GM23338 (cell line): Measurements from ENCODE around the gene SEPTIN8. TPM values are rescaled to one million over a fixed set of nuclear protein-coding genes. Genes with fewer than 3 reads are reported as not detected.

Experiments used
- ATAC-seq: fragments of 200-7000 bp; cut with Tn5 transposase; 3 replicates; pipeline ENCODE4 v1.9.1; 2020
- DNase-seq: peaks from one replicate; pipeline ENCODE4 v3.0.0-alpha.2; 2015; ENCODE audit warnings: low spot score
- H2AFZ ChIP-seq: fragments of 200-600 bp; sonication (generic); 2 replicates; pipeline ENCODE4 v1.8.0; 2016; ENCODE audit warnings: antibody characterized with exemption, mild to moderate bottlenecking, moderate library complexity
- H3F3A ChIP-seq: fragments of 200-600 bp; sonication (generic); replicated peaks from 2 replicates; pipeline ENCODE4 v1.8.0; 2017; ENCODE audit warnings: antibody characterized with exemption, mixed run types, low read depth
- H3K27ac ChIP-seq: fragments of 200-600 bp; sonication (generic); 2 replicates; pipeline ENCODE4 v1.6.1; 2016; ENCODE audit warnings: low read depth
- H3K27me3 ChIP-seq: fragments of 200-600 bp; sonication (generic); 2 replicates; pipeline ENCODE4 v1.8.0; 2016; ENCODE audit warnings: mild to moderate bottlenecking, mixed run types, moderate library complexity; ENCODE audit not compliant: insufficient read depth
- H3K36me3 ChIP-seq: fragments of 200-600 bp; sonication (generic); 2 replicates; pipeline ENCODE4 v1.8.0; 2016; ENCODE audit warnings: mild to moderate bottlenecking; ENCODE audit not compliant: insufficient read depth
- H3K4me1 ChIP-seq: fragments of 200-600 bp; sonication (generic); 2 replicates; pipeline ENCODE4 v1.8.0; 2016; ENCODE audit warnings: mild to moderate bottlenecking, moderate library complexity; ENCODE audit not compliant: insufficient read depth
- H3K4me2 ChIP-seq: fragments of 200-600 bp; sonication (generic); 2 replicates; pipeline ENCODE4 v1.7.1; 2017; ENCODE audit warnings: mixed run types
- H3K4me3 ChIP-seq: fragments of 200-600 bp; sonication (generic); 2 replicates; pipeline ENCODE4 v1.6.1; 2016; ENCODE audit warnings: mixed run types
- H3K79me2 ChIP-seq: fragments of 200-600 bp; sonication (generic); replicated peaks from 2 replicates; pipeline ENCODE4 v1.8.0; 2017; ENCODE audit warnings: mild to moderate bottlenecking; ENCODE audit not compliant: insufficient read depth
- H3K9me2 ChIP-seq: fragments of 200-600 bp; sonication (generic); 2 replicates; pipeline ENCODE4 v1.8.0; 2017; ENCODE audit not compliant: insufficient read depth
- H4K20me1 ChIP-seq: fragments of 200-600 bp; sonication (generic); replicated peaks from 2 replicates; pipeline ENCODE4 v1.8.0; 2017; ENCODE audit warnings: mild to moderate bottlenecking; ENCODE audit not compliant: insufficient read depth
- H3K27ac Mint-ChIP-seq: 2 replicates; pipeline ENCODE4 v1.8.0; 2020; ENCODE audit warnings: inconsistent platforms, mild to moderate bottlenecking, moderate library complexity, mixed read lengths
- H3K27me3 Mint-ChIP-seq: 3 replicates; pipeline ENCODE4 v1.8.0; 2022; ENCODE audit warnings: low read depth, mild to moderate bottlenecking, moderate library complexity, mixed read lengths, inconsistent platforms; ENCODE audit not compliant: insufficient read depth, poor library complexity
- H3K36me3 Mint-ChIP-seq: 3 replicates; pipeline ENCODE4 v1.8.0; 2021; ENCODE audit warnings: low read depth, mild to moderate bottlenecking, inconsistent platforms, moderate library complexity, mixed read lengths
- H3K4me1 Mint-ChIP-seq: 3 replicates; pipeline ENCODE4 v1.8.0; 2020; ENCODE audit warnings: mild to moderate bottlenecking, inconsistent platforms, mixed read lengths
- H3K4me3 Mint-ChIP-seq: 3 replicates; pipeline ENCODE4 v1.8.0; 2021; ENCODE audit warnings: moderate library complexity, mild to moderate bottlenecking, inconsistent platforms, mixed read lengths
- H3K9me3 Mint-ChIP-seq: 3 replicates; pipeline ENCODE4 v1.8.0; 2020; ENCODE audit warnings: moderate library complexity, mild to moderate bottlenecking, inconsistent platforms, mixed read lengths
- CREB1 ChIP-seq: fragments of 250-450 bp; sonication (Bioruptor Pico); IDR thresholded peaks from 2 replicates; pipeline ENCODE4 v1.5.0; 2020; ENCODE audit warnings: low read depth, mild to moderate bottlenecking, moderate library complexity
- CTCF ChIP-seq, 2 experiments: fragments of 200-600 bp in 1 of 2; sonication (generic) in 1 of 2; conservative IDR thresholded peaks; 2 replicates each; pipeline versions ENCODE4 v1.5.1 to v1.6.1; 2016 to 2017; ENCODE audit warnings: antibody characterized with exemption in 2 of 2, low read depth in 2 of 2, mild to moderate bottlenecking in 2 of 2, moderate library complexity in 1 of 2
- ETS1 ChIP-seq: IDR thresholded peaks from 2 replicates; pipeline ENCODE4 v1.6.1; 2016; ENCODE audit warnings: antibody characterized with exemption
- EZH2 ChIP-seq: fragments of 200-600 bp; sonication (generic); IDR thresholded peaks from one replicate; pipeline ENCODE4 v1.8.0; 2017; ENCODE audit warnings: antibody characterized with exemption, mild to moderate bottlenecking, low read depth; ENCODE audit not compliant: unreplicated experiment
- JUNB ChIP-seq: IDR thresholded peaks from one replicate; pipeline ENCODE4 v1.6.1; 2016; ENCODE audit warnings: antibody characterized with exemption; ENCODE audit not compliant: unreplicated experiment
- NANOG ChIP-seq: IDR thresholded peaks from 2 replicates; pipeline ENCODE4 v1.6.1; 2016; ENCODE audit warnings: antibody characterized with exemption, borderline replicate concordance
- POLR2AphosphoS5 ChIP-seq: IDR thresholded peaks from 2 replicates; pipeline ENCODE4 v1.6.1; 2016; ENCODE audit warnings: antibody characterized with exemption, low read depth
- REST ChIP-seq: IDR thresholded peaks from one replicate; pipeline ENCODE4 v1.6.1; 2018; ENCODE audit warnings: antibody characterized with exemption; ENCODE audit not compliant: unreplicated experiment
- STAT1 ChIP-seq: IDR thresholded peaks from one replicate; pipeline ENCODE4 v1.6.1; 2016; ENCODE audit warnings: antibody characterized with exemption; ENCODE audit not compliant: unreplicated experiment
- ZNF114 ChIP-seq: fragments of 250-450 bp; sonication (Bioruptor Pico); IDR thresholded peaks from 2 replicates; pipeline ENCODE4 v1.5.0; 2020; ENCODE audit warnings: mild to moderate bottlenecking, moderate library complexity
- ZNF331 ChIP-seq: fragments of 250-450 bp; sonication (Bioruptor Pico); IDR thresholded peaks from 2 replicates; pipeline ENCODE4 v1.5.0; 2020; ENCODE audit warnings: low read depth, mild to moderate bottlenecking, moderate library complexity
- ZNF462 ChIP-seq: fragments of 250-450 bp; sonication (Bioruptor Pico); IDR thresholded peaks from 2 replicates; pipeline ENCODE4 v1.5.0; 2020; ENCODE audit warnings: mild to moderate bottlenecking, moderate library complexity
- polyA plus RNA-seq: library from polyadenylated mRNA; unstranded; fragments of >200 nt; fragmentation: Nextera tagmentation; extraction: Ambion mirVana; gene quantifications from 2 replicates; pipeline ENCODE4 v1.2.1, GENCODE V29; 2016
- total RNA-seq: library from RNA; depleted of rRNA; stranded (reverse); fragments of >200 nt; shearing (Covaris generic); gene quantifications from 2 replicates; pipeline ENCODE4 v1.2.3, GENCODE V29; 2014

SEPTIN8 gene
- total and polyA plus RNA-seq, 2 experiments from 2014 or later = 8.8 to 45.0 TPM

- TF ChIP-seq REST (no peak), POLR2AphosphoS5 (no peak), STAT1 (no peak), ZNF114 (CRISPR knock-in tag) (no peak), NANOG (no peak), EZH2 (no peak), ZNF331 (no peak), ETS1 (no peak), CTCF (conservative IDR thresholded peaks at IDR 0.05; ENCODE audit: low read depth in 2 of 2) (no peak), JUNB (no peak)
These were observed 6.4 kb downstream of the SEPTIN8 start (continued) for GRCh38 chr5:132770476-132771159.

GRCh38 chr5:132768485-132768868 is 8.6 kb downstream of the SEPTIN8 start:
- Histone ChIP-seq H3K79me2 (0 out of 2 replicates have a peak, but pooled peaks cover 4% of the 10 kb centered on the region), H3K27me3 (no peaks in the 10 kb centered on the region), H3K4me2 (no peak overlapping the region), H4K20me1 (no peaks in the 10 kb centered on the region), H3K27ac (no peak overlapping the region), H3K9me2 (peaks cover 2% of the 10 kb centered on the region; the same call in 1 of the 2 replicates), H3K4me3 (no peak overlapping the region), H3K36me3 (no peaks in the 10 kb centered on the region), H3K4me1 (peaks cover 7% of the 10 kb centered on the region; the same call in 1 of the 2 replicates), H2AFZ (no peak overlapping the region), H3F3A (no peaks in the 10 kb centered on the region)
- Mint-ChIP-seq H3K36me3 (peaks cover 11% of the 10 kb centered on the region; the same call in 1 of the 3 replicates), H3K27ac (no peak overlapping the region), H3K27me3 (peaks cover 15% of the 10 kb centered on the region), H3K4me3 (no peak overlapping the region), H3K4me1 (peaks cover 16% of the 10 kb centered on the region), H3K9me3 (no peaks in the 10 kb centered on the region)
- ATAC-seq (no peak), DNase-seq (no peak)
- TF ChIP-seq ZNF462 (CRISPR knock-in tag) (no peak), JUNB (no peak), CREB1 (no peak), ZNF114 (CRISPR knock-in tag) (no peak)
